ENCODE measurements around the gene ITIH6.

GRCh38 chrX:54785901-54786300, 12.2 kb downstream of the ITIH6 start:
- TF ChIP-seq RAD21 (conservative IDR thresholded peaks at IDR 0.05) = no peak
- no peak for TF ChIP-seq SMC3 (conservative IDR thresholded peaks at IDR 0.05; ENCODE audit: poor library complexity)
- no peak for TF ChIP-seq EZH2 (IDR thresholded peaks at IDR 0.05; ENCODE audit: borderline replicate concordance, insufficient read depth, low read length, poor library complexity, severe bottlenecking)
- TF ChIP-seq CTCF (IDR thresholded peaks at IDR 0.05; ENCODE audit: poor library complexity, severe bottlenecking) = no peak
